Fibroblast of the aortic adventitia (primary cell): ENCODE measurements around the gene IL1RAPL2. TPM values are rescaled to one million over a fixed set of nuclear protein-coding genes. Genes with fewer than 3 reads are reported as not detected.
"Not testable (repeated sequence)": the region's sequence is repeated elsewhere in the genome, so short reads cannot be mapped to it uniquely, and the experiment has no call there.

Experiments
- DNase-seq: peaks from one replicate; pipeline ENCODE4 v3.0.0-alpha.2; 2010; ENCODE audit warnings: low read depth
- H3K4me3 ChIP-seq: 2 replicates; pipeline ENCODE4 v1.5.1; 2011; ENCODE audit warnings: low read depth, mild to moderate bottlenecking, control low read depth, low read length, moderate library complexity
- CTCF ChIP-seq: IDR thresholded peaks from 2 replicates; pipeline ENCODE4 v1.5.1; 2011; ENCODE audit warnings: mild to moderate bottlenecking, low read length, control low read depth, inconsistent platforms; ENCODE audit not compliant: insufficient read depth
- total RNA-seq: library from RNA; depleted of rRNA; stranded (reverse); fragments of >200 nt; gene quantifications from 2 replicates; pipeline ENCODE4 v1.2.3, GENCODE V29; 2012; ENCODE audit warnings: low replicate concordance

The IL1RAPL2 gene
- total RNA-seq, 1 donor: 0.27 TPM

GRCh38 chrX:105648732-105649131, 1082.7 kb downstream of the IL1RAPL2 start:
- no peak overlapping the region for H3K4me3 ChIP-seq
- DNase-seq: no peak
- TF ChIP-seq CTCF: no peak

GRCh38 chrX:105650577-105650976, 1084.6 kb downstream of the IL1RAPL2 start:
- no peak for DNase-seq
- TF ChIP-seq CTCF: no peak
- no peak overlapping the region for H3K4me3 ChIP-seq

- H3K4me3 ChIP-seq: no peak overlapping the region
- no peak for TF ChIP-seq CTCF
- peak; percentile 0 for DNase-seq
These were observed 1085.0 kb downstream of the IL1RAPL2 start for GRCh38 chrX:105650986-105651385.

- no peak overlapping the region for H3K4me3 ChIP-seq
- no peak for DNase-seq
- no peak for TF ChIP-seq CTCF
These were observed 1087.9 kb downstream of the IL1RAPL2 start for GRCh38 chrX:105653891-105654290.

GRCh38 chrX:105658136-105658535, 1092.1 kb downstream of the IL1RAPL2 start:
- DNase-seq: peak; percentile 0
- no peak overlapping the region for H3K4me3 ChIP-seq
- TF ChIP-seq CTCF: no peak

GRCh38 chrX:105662248-105662647, 1096.2 kb downstream of the IL1RAPL2 start:
- no peak for DNase-seq
- no peak for TF ChIP-seq CTCF
- no peak overlapping the region for H3K4me3 ChIP-seq

- no peak for DNase-seq
- H3K4me3 ChIP-seq: no peak overlapping the region
- TF ChIP-seq CTCF: no peak
These were observed 1098.2 kb downstream of the IL1RAPL2 start for GRCh38 chrX:105664243-105664642.

- H3K4me3 ChIP-seq, DNase-seq: not testable (repeated sequence)
These were observed 1118.3 kb downstream of the IL1RAPL2 start for GRCh38 chrX:105684288-105684687.
